ENCODE results near the gene C19orf25. TPM values are rescaled to one million over a fixed set of nuclear protein-coding genes. Genes with fewer than 3 reads are reported as not detected.

C19orf25 gene
- polyA plus RNA-seq, 1 donor from 2014 or later = 80.2 TPM

DNA sequence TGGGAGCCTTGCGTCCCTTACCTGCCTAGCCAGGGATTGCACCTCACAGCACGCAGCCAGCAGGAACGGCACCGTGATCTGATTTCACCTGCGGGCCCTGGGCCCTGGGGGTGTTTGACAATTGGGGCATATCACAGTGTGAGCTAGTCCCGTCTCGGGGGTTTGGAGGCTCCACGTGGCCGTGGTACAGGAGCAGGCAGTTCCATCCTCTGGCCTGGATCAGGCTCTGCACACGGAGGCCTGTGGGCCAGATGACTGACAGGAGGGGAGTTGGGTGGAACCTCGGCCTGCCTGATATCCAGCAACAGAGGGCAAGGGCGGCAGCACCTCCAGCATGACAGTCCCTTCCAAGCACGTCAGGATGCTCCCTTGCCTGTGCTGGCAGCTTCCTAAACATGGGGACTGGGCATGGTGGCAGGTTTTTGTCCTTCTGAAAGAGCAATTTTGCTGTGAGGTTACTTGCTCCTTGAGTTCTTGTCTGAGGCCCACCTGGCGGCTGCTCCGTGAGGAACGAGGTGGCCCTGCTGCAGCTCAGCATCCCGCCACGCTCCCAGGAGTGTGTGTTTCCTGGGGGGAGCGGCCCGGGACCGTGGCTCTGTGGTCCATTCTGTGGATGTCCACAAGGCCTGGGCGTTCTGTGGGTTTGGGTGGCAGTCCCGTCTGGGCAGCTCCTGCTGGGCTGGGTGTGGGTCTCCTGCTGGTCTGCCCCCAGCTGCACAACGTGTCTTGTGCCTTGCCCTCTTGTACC, 47.1 kb downstream of the C19orf25 start:
- H3K4me2 ChIP-seq (ENCODE audit: low read length) = no peak overlapping the region
- H3K79me2 ChIP-seq (replicated peaks; ENCODE audit: insufficient read depth, low read length) = no peaks in the 10 kb centered on the region
- H3K27ac ChIP-seq (ENCODE audit: low read length) = no peak overlapping the region
- no peak overlapping the region for H3K9ac ChIP-seq (ENCODE audit: low read length)
- H2AFZ ChIP-seq (ENCODE audit: low read depth, low read length) = no peak overlapping the region
- TF ChIP-seq RAD21 (conservative IDR thresholded peaks at IDR 0.05) (no peak), EP300 (conservative IDR thresholded peaks at IDR 0.05; ENCODE audit: poor library complexity, severe bottlenecking) (no peak), EZH2 (IDR thresholded peaks at IDR 0.05; ENCODE audit: borderline replicate concordance, insufficient read depth, low read length, poor library complexity, severe bottlenecking) (no peak), SMC3 (conservative IDR thresholded peaks at IDR 0.05; ENCODE audit: poor library complexity) (no peak), TAF1 (IDR thresholded peaks at IDR 0.05; ENCODE audit: low read depth) (no peak), MXI1 (conservative IDR thresholded peaks at IDR 0.05; ENCODE audit: poor library complexity, severe bottlenecking) (no peak), POLR2AphosphoS5 (IDR thresholded peaks at IDR 0.05) (no peak)
- TF ChIP-seq, protein P1, sequence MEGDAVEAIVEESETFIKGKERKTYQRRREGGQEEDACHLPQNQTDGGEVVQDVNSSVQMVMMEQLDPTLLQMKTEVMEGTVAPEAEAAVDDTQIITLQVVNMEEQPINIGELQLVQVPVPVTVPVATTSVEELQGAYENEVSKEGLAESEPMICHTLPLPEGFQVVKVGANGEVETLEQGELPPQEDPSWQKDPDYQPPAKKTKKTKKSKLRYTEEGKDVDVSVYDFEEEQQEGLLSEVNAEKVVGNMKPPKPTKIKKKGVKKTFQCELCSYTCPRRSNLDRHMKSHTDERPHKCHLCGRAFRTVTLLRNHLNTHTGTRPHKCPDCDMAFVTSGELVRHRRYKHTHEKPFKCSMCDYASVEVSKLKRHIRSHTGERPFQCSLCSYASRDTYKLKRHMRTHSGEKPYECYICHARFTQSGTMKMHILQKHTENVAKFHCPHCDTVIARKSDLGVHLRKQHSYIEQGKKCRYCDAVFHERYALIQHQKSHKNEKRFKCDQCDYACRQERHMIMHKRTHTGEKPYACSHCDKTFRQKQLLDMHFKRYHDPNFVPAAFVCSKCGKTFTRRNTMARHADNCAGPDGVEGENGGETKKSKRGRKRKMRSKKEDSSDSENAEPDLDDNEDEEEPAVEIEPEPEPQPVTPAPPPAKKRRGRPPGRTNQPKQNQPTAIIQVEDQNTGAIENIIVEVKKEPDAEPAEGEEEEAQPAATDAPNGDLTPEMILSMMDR (IDR thresholded peaks at IDR 0.05; ENCODE audit: poor library complexity, severe bottlenecking) = no peak
- TF ChIP-seq, protein P2, sequence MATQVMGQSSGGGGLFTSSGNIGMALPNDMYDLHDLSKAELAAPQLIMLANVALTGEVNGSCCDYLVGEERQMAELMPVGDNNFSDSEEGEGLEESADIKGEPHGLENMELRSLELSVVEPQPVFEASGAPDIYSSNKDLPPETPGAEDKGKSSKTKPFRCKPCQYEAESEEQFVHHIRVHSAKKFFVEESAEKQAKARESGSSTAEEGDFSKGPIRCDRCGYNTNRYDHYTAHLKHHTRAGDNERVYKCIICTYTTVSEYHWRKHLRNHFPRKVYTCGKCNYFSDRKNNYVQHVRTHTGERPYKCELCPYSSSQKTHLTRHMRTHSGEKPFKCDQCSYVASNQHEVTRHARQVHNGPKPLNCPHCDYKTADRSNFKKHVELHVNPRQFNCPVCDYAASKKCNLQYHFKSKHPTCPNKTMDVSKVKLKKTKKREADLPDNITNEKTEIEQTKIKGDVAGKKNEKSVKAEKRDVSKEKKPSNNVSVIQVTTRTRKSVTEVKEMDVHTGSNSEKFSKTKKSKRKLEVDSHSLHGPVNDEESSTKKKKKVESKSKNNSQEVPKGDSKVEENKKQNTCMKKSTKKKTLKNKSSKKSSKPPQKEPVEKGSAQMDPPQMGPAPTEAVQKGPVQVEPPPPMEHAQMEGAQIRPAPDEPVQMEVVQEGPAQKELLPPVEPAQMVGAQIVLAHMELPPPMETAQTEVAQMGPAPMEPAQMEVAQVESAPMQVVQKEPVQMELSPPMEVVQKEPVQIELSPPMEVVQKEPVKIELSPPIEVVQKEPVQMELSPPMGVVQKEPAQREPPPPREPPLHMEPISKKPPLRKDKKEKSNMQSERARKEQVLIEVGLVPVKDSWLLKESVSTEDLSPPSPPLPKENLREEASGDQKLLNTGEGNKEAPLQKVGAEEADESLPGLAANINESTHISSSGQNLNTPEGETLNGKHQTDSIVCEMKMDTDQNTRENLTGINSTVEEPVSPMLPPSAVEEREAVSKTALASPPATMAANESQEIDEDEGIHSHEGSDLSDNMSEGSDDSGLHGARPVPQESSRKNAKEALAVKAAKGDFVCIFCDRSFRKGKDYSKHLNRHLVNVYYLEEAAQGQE (IDR thresholded peaks at IDR 0.05; ENCODE audit: borderline replicate concordance) = no peak
- H3K9me3 ChIP-seq (ENCODE audit: low read length) = no peaks in the 10 kb centered on the region
- no peaks in the 10 kb centered on the region for H3K27me3 ChIP-seq (ENCODE audit: insufficient read depth, low read depth, low read length)
- H4K20me1 ChIP-seq (ENCODE audit: insufficient read depth) = no peaks in the 10 kb centered on the region
- H3K36me3 ChIP-seq (ENCODE audit: insufficient read depth, low read length) = no peaks in the 10 kb centered on the region
- H3F3A ChIP-seq (ENCODE audit: insufficient read depth, low read length, poor library complexity, severe bottlenecking) = no peaks in the 10 kb centered on the region
- no peak overlapping the region for H3K4me3 ChIP-seq (ENCODE audit: low read length)
- no peaks in the 10 kb centered on the region for H3K9me2 ChIP-seq (ENCODE audit: insufficient read depth, low read length)

DNA sequence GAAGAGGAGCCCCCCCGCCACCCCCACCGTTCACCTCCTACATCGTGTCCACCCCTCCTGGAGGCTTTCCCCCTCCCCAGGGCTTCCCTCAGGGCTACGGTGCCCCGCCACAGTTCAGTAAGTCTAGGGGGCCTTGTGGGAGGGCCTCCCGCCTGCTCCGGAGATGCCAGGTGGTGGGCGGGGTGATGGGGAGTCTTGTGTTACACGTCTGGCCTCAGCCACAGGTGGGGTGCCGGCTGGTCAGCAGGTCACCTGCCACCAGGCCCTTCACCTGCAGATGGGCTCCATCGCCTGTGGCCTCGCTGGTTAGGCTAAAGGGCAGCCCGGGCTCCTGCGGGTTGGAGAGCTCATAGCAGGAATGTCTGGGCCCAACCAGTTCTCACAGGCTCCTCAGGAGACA, 48.8 kb downstream of the C19orf25 start:
- Histone ChIP-seq H3F3A (ENCODE audit: insufficient read depth, low read length, poor library complexity, severe bottlenecking) (no peaks in the 10 kb centered on the region), H2AFZ (ENCODE audit: low read depth, low read length) (no peak overlapping the region), H3K9me2 (ENCODE audit: insufficient read depth, low read length) (no peaks in the 10 kb centered on the region), H3K9me3 (ENCODE audit: low read length) (no peaks in the 10 kb centered on the region), H3K4me3 (ENCODE audit: low read length) (no peak overlapping the region), H3K4me2 (ENCODE audit: low read length) (no peak overlapping the region), H3K27ac (ENCODE audit: low read length) (no peak overlapping the region), H3K27me3 (ENCODE audit: insufficient read depth, low read depth, low read length) (no peaks in the 10 kb centered on the region), H3K9ac (ENCODE audit: low read length) (no peak overlapping the region), H3K79me2 (replicated peaks; ENCODE audit: insufficient read depth, low read length) (no peaks in the 10 kb centered on the region), H4K20me1 (ENCODE audit: insufficient read depth) (no peaks in the 10 kb centered on the region), H3K36me3 (ENCODE audit: insufficient read depth, low read length) (no peaks in the 10 kb centered on the region)
- TF ChIP-seq EZH2 (IDR thresholded peaks at IDR 0.05; ENCODE audit: borderline replicate concordance, insufficient read depth, low read length, poor library complexity, severe bottlenecking) (no peak), TAF1 (IDR thresholded peaks at IDR 0.05; ENCODE audit: low read depth) (no peak), POLR2AphosphoS5 (IDR thresholded peaks at IDR 0.05) (no peak), MXI1 (conservative IDR thresholded peaks at IDR 0.05; ENCODE audit: poor library complexity, severe bottlenecking) (no peak), EP300 (conservative IDR thresholded peaks at IDR 0.05; ENCODE audit: poor library complexity, severe bottlenecking) (no peak), RAD21 (conservative IDR thresholded peaks at IDR 0.05) (no peak), SMC3 (conservative IDR thresholded peaks at IDR 0.05; ENCODE audit: poor library complexity) (no peak)
- TF ChIP-seq, protein P2 (IDR thresholded peaks at IDR 0.05; ENCODE audit: borderline replicate concordance) = no peak
